PC-9 (cell line): Measurements from ENCODE around the gene TSHZ2. TPM values are rescaled to one million over a fixed set of nuclear protein-coding genes. Genes with fewer than 3 reads are reported as not detected.

Source experiments
- BruUV-seq: library from RNA; stranded (reverse); fragments of 400-500 nt; replicated peaks from 2 replicates; lab custom pipeline; 2021; lab: Mats Ljungman, UMichigan
- CTCF ChIA-PET: fragments of 300-600 bp; sonication (Branson Sonifier 250); formaldehyde crosslinking; loops from one replicate; lab custom pipeline; 2022; ENCODE audit warnings: antibody characterized with exemption; lab: Charles Lee
- POLR2A ChIA-PET: fragments of 300-600 bp; sonication (Branson Sonifier 250); formaldehyde crosslinking; loops from one replicate; lab custom pipeline; 2022; ENCODE audit warnings: antibody characterized with exemption; ENCODE audit not compliant: unreplicated experiment; lab: Charles Lee
- DNase-seq, 2 experiments: peaks; one replicate each; pipeline versions ENCODE4 v3.0.0 to v3.0.0-alpha.2; 2015 to 2022; ENCODE audit warnings: mixed read lengths in 1 of 2
- H2AFZ ChIP-seq: fragments of 200-600 bp; sonication (generic); 2 replicates; pipeline ENCODE4 v1.8.1; 2017; ENCODE audit warnings: antibody characterized with exemption
- H3F3A ChIP-seq: fragments of 200-600 bp; sonication (generic); 2 replicates; pipeline ENCODE4 v1.8.1; 2017; ENCODE audit warnings: antibody characterized with exemption, mild to moderate bottlenecking, low read depth; ENCODE audit not compliant: insufficient read depth
- H3K27ac ChIP-seq: fragments of 200-600 bp; sonication (generic); 2 replicates; pipeline ENCODE4 v1.6.1; 2016; ENCODE audit warnings: mixed run types
- H3K27me3 ChIP-seq: fragments of 200-600 bp; sonication (generic); 2 replicates; pipeline ENCODE4 v1.6.1; 2016; ENCODE audit warnings: low read depth, mixed run types; ENCODE audit not compliant: insufficient read depth
- H3K36me3 ChIP-seq: fragments of 200-600 bp; sonication (generic); 2 replicates; pipeline ENCODE4 v1.6.1; 2016; ENCODE audit warnings: low read depth, mixed run types
- H3K4me1 ChIP-seq: fragments of 200-600 bp; sonication (generic); replicated peaks from 2 replicates; pipeline ENCODE4 v1.6.1; 2016; ENCODE audit warnings: mixed run types; ENCODE audit not compliant: insufficient read depth
- H3K4me2 ChIP-seq: fragments of 200-600 bp; sonication (generic); 2 replicates; pipeline ENCODE4 v1.6.1; 2017; ENCODE audit warnings: mixed run types
- H3K4me3 ChIP-seq: fragments of 200-600 bp; sonication (generic); 2 replicates; pipeline ENCODE4 v1.6.1; 2016; ENCODE audit warnings: mixed run types
- H3K79me2 ChIP-seq: fragments of 200-600 bp; sonication (generic); 2 replicates; pipeline ENCODE4 v1.6.1; 2017; ENCODE audit warnings: low read depth, mixed run types
- H3K9me2 ChIP-seq: fragments of 200-600 bp; sonication (generic); 2 replicates; pipeline ENCODE4 v1.8.1; 2017; ENCODE audit warnings: mild to moderate bottlenecking; ENCODE audit not compliant: insufficient read depth
- H3K9me3 ChIP-seq: fragments of 200-600 bp; sonication (generic); 2 replicates; pipeline ENCODE4 v1.8.1; 2016; ENCODE audit warnings: low read depth; ENCODE audit not compliant: insufficient read depth
- H4K20me1 ChIP-seq: fragments of 200-600 bp; sonication (generic); 2 replicates; pipeline ENCODE4 v1.8.1; 2017; ENCODE audit not compliant: insufficient read depth
- EZH2 ChIP-seq: fragments of 200-600 bp; sonication (generic); IDR thresholded peaks from 2 replicates; pipeline ENCODE4 v1.8.0; 2017; ENCODE audit warnings: antibody characterized with exemption, low read depth
- intact Hi-C: fragments of 100-400 bp; cut with micrococcal nuclease; formaldehyde crosslinking; loops from one replicate; pipeline ENCODE4 v1.10.0; 2022; ENCODE audit not compliant: unreplicated experiment
- total RNA-seq: library from RNA; stranded (reverse); gene quantifications from 2 replicates; pipeline ENCODE4 v1.2.3, GENCODE V29; 2021
- TF ChIP-seq, protein P1 (sequence below): fragments of 200-600 bp; sonication (generic); conservative IDR thresholded peaks from 2 replicates; pipeline ENCODE4 v1.6.1; 2017; ENCODE audit warnings: mixed run types, antibody characterized with exemption, mild to moderate bottlenecking, moderate library complexity

TSHZ2 gene
- total RNA-seq, 1 experiment from 2014 or later: not detected

DNA sequence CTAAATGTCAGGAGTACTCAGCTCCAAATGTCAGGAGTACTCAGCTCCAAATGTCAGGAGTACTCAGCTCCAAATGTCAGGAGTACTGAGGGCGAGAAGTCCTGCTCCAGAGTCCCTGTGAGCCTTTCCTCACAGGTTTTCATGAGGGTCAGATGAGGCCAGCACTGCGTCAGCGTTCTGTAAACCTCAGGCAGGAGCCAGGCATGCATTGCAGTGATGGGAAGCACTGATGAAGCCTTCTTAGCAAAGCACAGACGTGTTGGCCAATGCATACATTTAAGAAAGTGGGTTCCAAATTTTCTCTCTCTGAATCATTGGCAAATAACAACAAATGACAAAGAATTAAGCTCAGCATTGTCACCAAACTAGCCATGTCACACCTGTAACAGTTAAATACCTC is 366.6 kb downstream of the TSHZ2 start:
- Histone ChIP-seq H3K36me3 (no peaks in the 10 kb centered on the region), H3K9me3 (no peaks in the 10 kb centered on the region), H3K4me3 (no peak overlapping the region), H3K27ac (no peak overlapping the region), H3K4me1 (no peaks in the 10 kb centered on the region), H3F3A (no peaks in the 10 kb centered on the region), H3K9me2 (no peaks in the 10 kb centered on the region), H3K79me2 (no peaks in the 10 kb centered on the region), H3K4me2 (no peak overlapping the region), H4K20me1 (no peaks in the 10 kb centered on the region), H2AFZ (no peak overlapping the region), H3K27me3 (peaks cover 51% of the 10 kb centered on the region)
- ChIA-PET POLR2A (no interaction called here), CTCF (no interaction called here)
- BruUV-seq: no TSS peak
- no peak for DNase-seq
- TF ChIP-seq EZH2: no peak
- TF ChIP-seq, protein P1, sequence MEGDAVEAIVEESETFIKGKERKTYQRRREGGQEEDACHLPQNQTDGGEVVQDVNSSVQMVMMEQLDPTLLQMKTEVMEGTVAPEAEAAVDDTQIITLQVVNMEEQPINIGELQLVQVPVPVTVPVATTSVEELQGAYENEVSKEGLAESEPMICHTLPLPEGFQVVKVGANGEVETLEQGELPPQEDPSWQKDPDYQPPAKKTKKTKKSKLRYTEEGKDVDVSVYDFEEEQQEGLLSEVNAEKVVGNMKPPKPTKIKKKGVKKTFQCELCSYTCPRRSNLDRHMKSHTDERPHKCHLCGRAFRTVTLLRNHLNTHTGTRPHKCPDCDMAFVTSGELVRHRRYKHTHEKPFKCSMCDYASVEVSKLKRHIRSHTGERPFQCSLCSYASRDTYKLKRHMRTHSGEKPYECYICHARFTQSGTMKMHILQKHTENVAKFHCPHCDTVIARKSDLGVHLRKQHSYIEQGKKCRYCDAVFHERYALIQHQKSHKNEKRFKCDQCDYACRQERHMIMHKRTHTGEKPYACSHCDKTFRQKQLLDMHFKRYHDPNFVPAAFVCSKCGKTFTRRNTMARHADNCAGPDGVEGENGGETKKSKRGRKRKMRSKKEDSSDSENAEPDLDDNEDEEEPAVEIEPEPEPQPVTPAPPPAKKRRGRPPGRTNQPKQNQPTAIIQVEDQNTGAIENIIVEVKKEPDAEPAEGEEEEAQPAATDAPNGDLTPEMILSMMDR: no peak
- intact Hi-C loops: no loop called here

DNA sequence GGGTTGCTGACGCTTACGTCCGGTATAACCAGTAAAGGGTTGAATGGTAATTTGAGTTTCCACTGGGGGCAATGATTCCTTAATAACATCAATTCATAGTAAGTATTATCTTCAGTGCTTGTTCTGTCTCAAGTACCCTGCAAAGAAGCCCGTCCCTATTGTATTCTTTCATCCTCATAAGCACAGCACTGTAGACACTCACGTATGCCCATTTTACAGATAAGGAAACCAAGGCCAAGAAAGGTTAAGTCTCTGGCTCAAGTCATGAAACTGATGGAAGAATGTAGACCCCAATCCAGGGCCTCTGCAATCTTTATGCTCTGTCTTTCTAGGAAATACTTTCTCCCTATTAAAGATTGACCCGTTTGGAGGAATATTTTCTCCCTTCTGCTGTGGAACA is 370.3 kb downstream of the TSHZ2 start:
- intact Hi-C loops: no loop called here
- no peaks in the 10 kb centered on the region for H3K4me1 ChIP-seq
- no peak for DNase-seq
- H3K79me2 ChIP-seq: no peaks in the 10 kb centered on the region
- H3K27me3 ChIP-seq: peaks cover 86% of the 10 kb centered on the region
- no peaks in the 10 kb centered on the region for H3K36me3 ChIP-seq
- no peaks in the 10 kb centered on the region for H3K9me3 ChIP-seq
- no peak overlapping the region for H2AFZ ChIP-seq
- H3K27ac ChIP-seq: no peak overlapping the region
- H4K20me1 ChIP-seq: no peaks in the 10 kb centered on the region
- no peak overlapping the region for H3K4me3 ChIP-seq
- no peaks in the 10 kb centered on the region for H3F3A ChIP-seq
- no TSS peak for BruUV-seq
- ChIA-PET POLR2A (no interaction called here), CTCF (no interaction called here)
- H3K4me2 ChIP-seq: no peak overlapping the region
- H3K9me2 ChIP-seq: no peaks in the 10 kb centered on the region
- TF ChIP-seq EZH2: no peak
- TF ChIP-seq, protein P1: no peak

DNA sequence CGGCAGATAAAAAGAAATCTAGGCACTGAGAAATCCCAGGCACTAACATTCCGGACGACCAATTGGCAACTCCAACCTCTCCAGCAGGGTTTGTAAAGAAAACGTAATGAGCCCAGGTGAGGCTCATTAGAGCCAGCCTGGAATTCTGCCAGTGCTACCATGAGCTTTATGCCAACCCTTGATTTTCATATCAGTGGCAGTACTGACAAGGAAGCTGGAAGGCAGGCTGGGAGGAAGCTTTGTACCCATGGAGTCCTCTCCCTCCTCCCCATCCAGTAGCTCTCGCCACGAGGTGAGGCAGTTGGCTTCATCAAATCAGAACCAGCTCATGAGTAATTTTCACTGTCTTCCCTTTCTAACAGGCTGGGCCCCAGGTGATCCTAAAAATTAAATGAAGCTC is 371.3 kb downstream of the TSHZ2 start:
- no TSS peak for BruUV-seq
- no peaks in the 10 kb centered on the region for H3K9me2 ChIP-seq
- no peak for DNase-seq
- CTCF ChIA-PET: no interaction called here
- no peaks in the 10 kb centered on the region for H3K79me2 ChIP-seq
- no peaks in the 10 kb centered on the region for H4K20me1 ChIP-seq
- no peak overlapping the region for H3K4me3 ChIP-seq
- no peaks in the 10 kb centered on the region for H3F3A ChIP-seq
- no peaks in the 10 kb centered on the region for H3K9me3 ChIP-seq
- POLR2A ChIA-PET: interaction anchor here (0.6 kb wide), 1 partner anchor 893 kb away, joined by 4 read pairs; no protein-coding TSS in a partner anchor
- no peak overlapping the region for H3K27ac ChIP-seq
- peaks cover 92% of the 10 kb centered on the region for H3K27me3 ChIP-seq
- no peak overlapping the region for H3K4me2 ChIP-seq
- no peaks in the 10 kb centered on the region for H3K4me1 ChIP-seq
- intact Hi-C loops: no loop called here
- TF ChIP-seq, protein P1: no peak
- TF ChIP-seq EZH2: no peak
- H2AFZ ChIP-seq: no peak overlapping the region
- H3K36me3 ChIP-seq: no peaks in the 10 kb centered on the region
